ENCODE data around the gene PHC3. TPM values are rescaled to one million over a fixed set of nuclear protein-coding genes. Genes with fewer than 3 reads are reported as not detected.

Gene PHC3
- total and polyA plus RNA-seq, 2 of the 13 experiments (the other 11 are each of a cell fraction or from before 2014, with no cell fraction given), result 24.1 to 49.0 TPM

- TF ChIP-seq BRF2 (CRISPR knock-in tag; IDR thresholded peaks at IDR 0.05), result no peak
- TF ChIP-seq ZNF891 (CRISPR knock-in tag; IDR thresholded peaks at IDR 0.05), result no peak
- no peak for TF ChIP-seq RORA (CRISPR knock-in tag; IDR thresholded peaks at IDR 0.05)
- TF ChIP-seq KDM2A (CRISPR knock-in tag; IDR thresholded peaks at IDR 0.05; ENCODE audit: borderline replicate concordance, low read depth), result no peak
- TF ChIP-seq PRDM15 (CRISPR knock-in tag; IDR thresholded peaks at IDR 0.05), result no peak
- no peak for TF ChIP-seq NR0B2 (CRISPR knock-in tag; IDR thresholded peaks at IDR 0.05)
- no peak for TF ChIP-seq STAT5B (CRISPR knock-in tag; IDR thresholded peaks at IDR 0.05)
Observed at GRCh38 chr3:170219850-170220249, 38.3 kb upstream of the PHC3 start (continued).

GRCh38 chr3:170211668-170212067, 30.1 kb upstream of the PHC3 start:
- no peak for FAIRE-seq
- CTCF ChIA-PET (ENCODE audit: low intra/inter-chr PET ratio, low total read pairs), result no interaction called here
- POLR2A ChIA-PET, result interaction anchor here (0.6 kb wide), 1 partner anchor 32 kb away, joined by 3 read pairs; no protein-coding TSS in a partner anchor

More at GRCh38 chr3:170211668-170212067, 30.1 kb upstream of the PHC3 start:
- no TSS peak for BruUV-seq (replicated peaks)
- H3K9ac ChIP-seq (ENCODE audit: insufficient read depth, low read depth, low read length), result no peak overlapping the region
- H3K36me3 ChIP-seq (replicated peaks in 1 of 2; ENCODE audit: control insufficient read depth in 1 of 2, insufficient read depth in 2 of 2, low read length in 2 of 2), result no peaks in the 10 kb centered on the region
- H3K4me2 ChIP-seq (ENCODE audit: low read depth, low read length), result no peak overlapping the region
- peaks cover 12% of the 10 kb centered on the region for H3K4me1 ChIP-seq (ENCODE audit: insufficient read depth, low read length)
- no peaks in the 10 kb centered on the region for H3K27me3 ChIP-seq (ENCODE audit: control insufficient read depth in 1 of 2, insufficient read depth in 2 of 2, low read length in 2 of 2)
- H3K9me3 ChIP-seq (ENCODE audit: low read length), result no peaks in the 10 kb centered on the region
- in situ Hi-C loops (cut with HindIII; ENCODE audit: extremely low pct_ligation_motif_present, low pct_unique_long_range_greater_than_20kb) (no loop called here), intact Hi-C loops (cut with micrococcal nuclease; ENCODE audit: unreplicated experiment) (no loop called here)
- H3K4me3 ChIP-seq (replicated peaks in 1 of 3; ENCODE audit: insufficient read depth in 1 of 3, low read depth in 2 of 3, low read length in 3 of 3), result no peak overlapping the region
- ATAC-seq (no peak), DNase-seq (ENCODE audit: low spot score) (no peak)
- H2AFZ ChIP-seq (ENCODE audit: low read length), result no peak overlapping the region
- H3K79me2 ChIP-seq (ENCODE audit: insufficient read depth, low read length), result no peaks in the 10 kb centered on the region
- WGBS (ENCODE audit: low lambda C conversion rate), result 98% methylated on average over 1 of the region's 1 CpG
- no peaks in the 10 kb centered on the region for H4K20me1 ChIP-seq (ENCODE audit: insufficient read depth, low read length)
- TF ChIP-seq TCF12 (IDR thresholded peaks at IDR 0.05) (no peak), TCF12 (CRISPR knock-in tag; IDR thresholded peaks at IDR 0.05) (no peak), ZNF317 (CRISPR knock-in tag; IDR thresholded peaks at IDR 0.05) (peak; percentile 98), NR2F2 (IDR thresholded peaks at IDR 0.05; ENCODE audit: borderline replicate concordance, low read depth) (no peak)
- H3K27ac ChIP-seq (ENCODE audit: extremely low read length, insufficient read depth, low read length), result no peak overlapping the region
